Calu3 (cell line): ENCODE measurements around the gene SHTN1. TPM values are rescaled to one million over a fixed set of nuclear protein-coding genes. Genes with fewer than 3 reads are reported as not detected.

Experiments
- BruUV-seq: library from RNA; stranded (reverse); fragments of 400-500 nt; replicated peaks from 2 replicates; lab custom pipeline; 2021; lab: Mats Ljungman, UMichigan
- CTCF ChIA-PET: fragments of 300-600 bp; sonication (Branson Sonifier 250); formaldehyde crosslinking; loops from one replicate; lab custom pipeline; 2022; ENCODE audit warnings: antibody characterized with exemption; lab: Charles Lee
- DNase-seq: peaks from one replicate; pipeline ENCODE4 v3.0.0; 2022
- H3K27ac Mint-ChIP-seq: one replicate; pipeline ENCODE4 v1.8.0; 2022; ENCODE audit warnings: mixed read lengths; ENCODE audit not compliant: unreplicated experiment
- H3K27me3 Mint-ChIP-seq: one replicate; pipeline ENCODE4 v1.8.0; 2022; ENCODE audit warnings: mixed read lengths; ENCODE audit not compliant: unreplicated experiment
- H3K36me3 Mint-ChIP-seq: one replicate; pipeline ENCODE4 v1.8.0; 2022; ENCODE audit warnings: mild to moderate bottlenecking, moderate library complexity, mixed read lengths; ENCODE audit not compliant: insufficient read depth, unreplicated experiment
- H3K4me1 Mint-ChIP-seq: one replicate; pipeline ENCODE4 v1.8.0; 2022; ENCODE audit warnings: mild to moderate bottlenecking, low read depth, mixed read lengths; ENCODE audit not compliant: unreplicated experiment
- H3K4me3 Mint-ChIP-seq: one replicate; pipeline ENCODE4 v1.8.0; 2022; ENCODE audit warnings: mild to moderate bottlenecking, low read depth, moderate library complexity, mixed read lengths; ENCODE audit not compliant: unreplicated experiment
- H3K9me3 Mint-ChIP-seq: one replicate; pipeline ENCODE4 v1.8.0; 2022; ENCODE audit warnings: low read depth, mixed read lengths; ENCODE audit not compliant: unreplicated experiment
- CTCF ChIP-seq: fragments of 200-600 bp; IDR thresholded peaks from one replicate; pipeline ENCODE4 v1.8.0; 2022; ENCODE audit warnings: antibody characterized with exemption; ENCODE audit not compliant: unreplicated experiment
- intact Hi-C: fragments of 100-400 bp; cut with micrococcal nuclease; formaldehyde crosslinking; loops from one replicate; pipeline ENCODE4 v1.10.0; 2022; ENCODE audit not compliant: unreplicated experiment
- total RNA-seq: library from RNA; stranded (reverse); gene quantifications from 2 replicates; pipeline ENCODE4 v1.2.3, GENCODE V29; 2022

Gene SHTN1
- total RNA-seq, 1 experiment from 2014 or later = 32.3 TPM

GRCh38 chr10:116919164-116919563 lies 85.8 kb downstream of the SHTN1 start:
- intact Hi-C loops = no loop called here
- no peak for DNase-seq
- no peak overlapping the region for H3K4me3 Mint-ChIP-seq
- CTCF ChIA-PET = no interaction called here
- no peaks in the 10 kb centered on the region for H3K27me3 Mint-ChIP-seq
- TF ChIP-seq CTCF = no peak
- no peaks in the 10 kb centered on the region for H3K4me1 Mint-ChIP-seq
- H3K27ac Mint-ChIP-seq = no peak overlapping the region
- BruUV-seq = no TSS peak
- peaks cover 9% of the 10 kb centered on the region for H3K36me3 Mint-ChIP-seq
- no peaks in the 10 kb centered on the region for H3K9me3 Mint-ChIP-seq

GRCh38 chr10:116918583-116918982 lies 86.4 kb downstream of the SHTN1 start:
- no peaks in the 10 kb centered on the region for H3K9me3 Mint-ChIP-seq
- no peaks in the 10 kb centered on the region for H3K4me1 Mint-ChIP-seq
- H3K4me3 Mint-ChIP-seq = no peak overlapping the region
- CTCF ChIA-PET = no interaction called here
- no peaks in the 10 kb centered on the region for H3K27me3 Mint-ChIP-seq
- intact Hi-C loops = no loop called here
- BruUV-seq = no TSS peak
- H3K27ac Mint-ChIP-seq = no peak overlapping the region
- no peak for DNase-seq
- peaks cover 14% of the 10 kb centered on the region for H3K36me3 Mint-ChIP-seq
- no peak for TF ChIP-seq CTCF

GRCh38 chr10:116917481-116917880 lies 87.5 kb downstream of the SHTN1 start:
- peaks cover 16% of the 10 kb centered on the region for H3K36me3 Mint-ChIP-seq
- intact Hi-C loops = no loop called here
- no peak overlapping the region for H3K4me3 Mint-ChIP-seq
- no peaks in the 10 kb centered on the region for H3K27me3 Mint-ChIP-seq
- CTCF ChIA-PET = no interaction called here
- no TSS peak for BruUV-seq
- H3K27ac Mint-ChIP-seq = no peak overlapping the region
- DNase-seq = no peak
- no peaks in the 10 kb centered on the region for H3K9me3 Mint-ChIP-seq
- no peaks in the 10 kb centered on the region for H3K4me1 Mint-ChIP-seq
- no peak for TF ChIP-seq CTCF

- CTCF ChIA-PET = no interaction called here
- H3K4me3 Mint-ChIP-seq = no peak overlapping the region
- intact Hi-C loops = no loop called here
- BruUV-seq = no TSS peak
- no peaks in the 10 kb centered on the region for H3K9me3 Mint-ChIP-seq
- H3K4me1 Mint-ChIP-seq = no peaks in the 10 kb centered on the region
- no peak overlapping the region for H3K27ac Mint-ChIP-seq
- peaks cover 16% of the 10 kb centered on the region for H3K36me3 Mint-ChIP-seq
- DNase-seq = no peak
- TF ChIP-seq CTCF = no peak
- H3K27me3 Mint-ChIP-seq = no peaks in the 10 kb centered on the region
These were observed 89.6 kb downstream of the SHTN1 start for GRCh38 chr10:116915340-116915739.

GRCh38 chr10:116913695-116914094 lies 91.3 kb downstream of the SHTN1 start:
- H3K9me3 Mint-ChIP-seq = no peaks in the 10 kb centered on the region
- H3K4me1 Mint-ChIP-seq = no peaks in the 10 kb centered on the region
- H3K4me3 Mint-ChIP-seq = no peak overlapping the region
- no peaks in the 10 kb centered on the region for H3K27me3 Mint-ChIP-seq
- intact Hi-C loops = no loop called here
- DNase-seq = no peak
- H3K27ac Mint-ChIP-seq = no peak overlapping the region
- TF ChIP-seq CTCF = no peak
- CTCF ChIA-PET = no interaction called here
- no TSS peak for BruUV-seq
- peaks cover 12% of the 10 kb centered on the region for H3K36me3 Mint-ChIP-seq
